ENCODE results near the gene TM2D3.

GRCh38 chr15:101615986-101616848, 36.0 kb downstream of the TM2D3 start:
- TF ChIP-seq POLR2A (IDR thresholded peaks at IDR 0.05) (no peak), CTCF (IDR thresholded peaks at IDR 0.05) (no peak)

Measured in heart left ventricle (tissue), 13 donors.